SH-SY5Y (cell line): Measurements from ENCODE around the gene POLA2.

ENCODE experiments used
- GATA2 ChIP-seq: IDR thresholded peaks from 2 replicates; pipeline ENCODE4 v1.6.1; 2011; ENCODE audit warnings: mild to moderate bottlenecking, low read depth, low read length
- GATA3 ChIP-seq: IDR thresholded peaks from 2 replicates; pipeline ENCODE4 v1.6.1; 2011; ENCODE audit warnings: low read depth, mild to moderate bottlenecking, low read length, moderate library complexity

POLA2 gene

DNA sequence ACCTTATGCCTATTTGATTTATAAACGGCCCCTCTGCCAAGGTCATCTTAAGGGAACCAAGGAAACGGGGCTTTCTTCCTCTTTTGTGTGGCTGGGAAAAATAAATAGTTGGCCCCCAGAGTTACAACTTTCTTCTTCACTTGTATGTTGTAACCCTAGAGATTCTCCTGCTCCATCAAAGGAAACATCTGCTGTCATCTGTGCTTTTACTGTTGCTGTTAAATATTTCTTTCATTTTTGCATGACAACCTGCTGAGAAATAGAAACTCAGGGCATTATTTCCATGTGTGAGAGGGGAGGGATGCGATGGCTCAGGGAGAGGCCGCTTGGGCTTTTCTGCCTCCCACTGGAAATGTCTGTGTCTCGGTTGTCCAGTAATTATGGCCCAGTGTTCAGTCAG is 31.1 kb downstream of the POLA2 start:
- TF ChIP-seq GATA2 (no peak), GATA3 (no peak)

DNA sequence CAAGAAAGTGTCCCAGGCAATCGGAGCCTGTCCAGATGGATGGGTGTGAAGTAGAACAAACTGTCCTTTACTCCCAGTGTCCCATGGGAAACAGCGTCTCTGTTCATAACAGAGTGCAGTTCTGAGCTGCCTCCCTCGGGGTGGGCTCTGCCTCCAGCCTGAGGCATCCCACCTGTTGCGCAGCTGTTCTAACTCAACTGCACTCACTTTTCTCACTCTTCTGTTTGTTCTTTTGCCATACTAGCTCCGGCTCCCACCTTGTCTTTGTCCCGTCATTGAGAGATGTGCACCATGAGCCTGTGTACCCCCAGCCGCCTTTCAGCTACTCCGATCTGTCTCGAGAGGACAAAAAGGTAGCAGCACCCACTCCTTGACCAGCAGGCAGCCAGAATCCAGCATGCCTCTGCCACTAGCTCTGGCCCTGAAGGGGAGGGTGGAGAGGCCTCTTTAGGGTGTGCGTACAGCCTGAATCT is 32.2 kb downstream of the POLA2 start:
- TF ChIP-seq GATA3: no peak
- no peak for TF ChIP-seq GATA2

DNA sequence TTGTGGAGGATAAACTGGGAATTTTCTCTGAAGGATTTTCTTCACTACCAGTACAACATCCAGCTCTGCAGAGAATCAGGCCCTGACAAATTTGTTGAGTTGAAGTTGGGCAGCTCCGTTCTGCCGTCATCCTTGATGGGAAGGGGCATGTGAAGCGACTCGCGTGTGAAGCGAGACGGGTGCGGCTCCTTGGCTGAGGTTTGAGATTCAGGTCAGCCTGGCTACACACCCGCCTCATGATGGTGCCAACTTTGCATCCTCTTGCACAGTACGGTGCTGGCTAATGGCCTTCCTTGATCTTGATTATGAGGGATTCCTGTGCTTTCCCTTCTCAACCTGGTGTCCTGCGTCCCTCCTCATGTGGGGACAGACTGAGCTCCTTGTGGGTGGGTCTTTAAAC is 33.2 kb downstream of the POLA2 start:
- TF ChIP-seq GATA2 (no peak), GATA3 (no peak)

DNA sequence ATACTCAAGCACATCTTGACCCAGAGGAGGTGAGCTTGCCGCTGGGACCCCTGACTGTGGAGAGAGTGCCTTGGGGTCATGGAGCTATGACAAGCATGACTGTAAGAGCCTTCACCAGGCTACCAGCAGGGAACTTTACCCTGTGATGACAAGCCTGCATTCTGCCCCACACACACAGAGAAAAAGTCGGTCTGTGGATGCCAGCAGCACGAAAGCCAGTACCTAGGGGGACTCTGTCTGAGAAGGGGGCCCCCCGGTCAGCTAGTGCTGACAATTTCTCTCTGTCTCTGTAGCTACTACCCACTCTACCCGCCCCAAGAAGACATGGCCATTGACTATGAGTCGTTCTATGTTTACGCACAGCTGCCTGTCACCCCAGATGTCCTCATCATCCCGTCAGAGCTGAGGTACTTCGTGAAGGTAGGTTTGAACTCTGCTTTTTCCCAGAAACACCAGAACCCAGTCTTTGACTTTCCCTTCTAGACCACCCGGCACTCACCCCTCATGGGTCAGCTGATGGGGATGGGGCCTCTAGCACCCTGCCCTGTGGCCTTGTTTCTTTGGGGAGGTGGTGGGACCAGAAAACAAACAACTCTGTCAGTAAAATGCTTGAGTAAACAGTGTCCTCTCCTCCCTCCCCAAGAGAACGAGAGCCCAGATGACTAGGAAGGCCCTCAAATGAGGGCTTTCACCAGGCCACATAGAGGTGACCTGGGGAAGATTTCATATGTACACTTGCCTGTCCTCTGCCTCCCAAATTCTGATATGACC is 34.0 kb downstream of the POLA2 start:
- TF ChIP-seq GATA3 (no peak), GATA2 (no peak)

- TF ChIP-seq GATA3 (no peak), GATA2 (no peak)
Measured at GRCh38 chr11:65297026-65297672, 35.4 kb downstream of the POLA2 start.

DNA sequence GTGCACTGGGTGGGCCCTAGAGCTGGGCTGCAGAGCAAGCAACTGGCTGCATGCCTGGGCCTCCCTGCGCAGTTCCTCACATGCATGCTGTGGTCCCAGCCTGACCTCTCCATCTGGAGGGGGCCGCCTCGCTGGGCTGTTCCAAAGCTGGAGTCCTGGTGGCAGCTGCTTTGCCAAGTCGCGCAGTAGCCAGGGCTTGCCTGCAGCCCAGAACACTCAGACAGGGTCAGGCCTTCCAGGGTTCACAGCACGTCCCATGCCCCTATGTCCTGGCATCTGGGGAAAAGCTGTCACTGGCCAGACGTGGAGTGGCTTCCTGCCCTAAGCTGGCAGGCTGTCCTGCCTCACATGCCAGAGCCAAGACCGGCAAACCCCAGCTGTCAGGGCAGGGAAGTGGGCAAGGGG is 36.4 kb downstream of the POLA2 start:
- TF ChIP-seq GATA2 (no peak), GATA3 (no peak)

DNA sequence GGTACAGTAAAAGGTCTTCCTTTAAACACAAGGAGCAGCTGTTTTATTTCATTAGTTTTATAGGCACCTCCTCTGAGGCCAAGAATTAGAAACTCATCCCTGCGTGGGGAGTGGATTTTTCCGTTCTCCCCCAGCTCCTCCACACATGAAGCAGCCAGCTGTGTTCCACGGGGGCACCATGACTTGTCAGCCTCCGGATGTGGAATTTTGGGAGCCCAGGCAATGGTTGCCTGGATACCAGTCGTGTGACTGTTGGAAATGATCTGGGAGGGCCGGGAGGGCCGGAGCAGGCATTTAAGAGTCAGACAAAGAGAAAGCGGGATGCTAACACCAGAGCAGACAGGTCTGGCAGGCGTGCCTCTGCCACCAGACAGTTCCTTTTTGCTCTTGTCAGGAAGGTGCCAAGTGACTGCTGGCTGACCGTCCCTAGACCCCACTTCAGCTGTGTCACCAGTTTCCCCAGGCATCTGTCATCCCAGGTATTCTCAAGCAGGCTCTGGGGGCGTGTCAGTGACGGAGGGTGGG is 37.0 kb downstream of the POLA2 start:
- no peak for TF ChIP-seq GATA3

GRCh38 chr11:65300621-65301275 is 39.0 kb downstream of the POLA2 start:
- TF ChIP-seq GATA3: no peak
- TF ChIP-seq GATA2: no peak

DNA sequence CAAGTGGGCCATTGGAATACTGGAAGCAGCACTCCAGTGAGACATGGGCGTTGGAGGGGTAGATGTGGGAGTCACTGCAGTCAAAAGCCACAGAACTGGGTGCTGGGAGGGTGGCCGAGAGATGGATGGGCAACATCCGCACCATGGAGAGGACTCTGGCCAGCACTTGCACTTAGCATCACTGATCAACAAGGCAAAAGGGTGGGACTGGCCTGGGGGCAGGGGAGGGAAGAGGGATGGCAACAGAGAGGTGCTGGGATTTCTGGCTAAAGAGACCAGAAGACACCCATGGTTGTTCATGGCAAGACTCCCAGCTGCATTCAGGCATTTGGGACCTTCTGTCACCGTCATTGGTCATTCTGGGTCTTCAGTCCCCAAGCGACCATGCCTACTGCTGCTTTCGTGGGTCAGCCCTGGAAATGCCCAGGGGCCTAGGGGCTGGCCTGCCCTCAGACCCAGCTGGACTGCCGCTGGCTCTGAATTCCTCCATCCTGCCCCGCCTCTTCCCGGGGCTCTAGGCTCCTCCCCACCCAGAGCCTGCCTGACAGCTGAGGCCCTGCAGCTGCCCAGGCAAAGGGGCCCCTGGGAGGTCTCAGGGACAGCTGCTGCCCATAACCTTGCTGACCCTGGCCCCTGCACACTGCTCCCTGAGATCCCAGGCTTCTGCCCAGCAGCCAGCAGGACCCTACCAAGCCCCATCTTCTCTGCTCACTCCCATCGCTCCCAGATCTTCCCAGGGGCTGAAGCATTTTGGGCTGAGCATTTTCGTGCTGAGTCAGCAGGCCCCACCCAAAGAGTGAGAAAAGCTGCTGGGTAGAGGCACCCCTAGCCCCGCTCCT is 39.9 kb downstream of the POLA2 start:
- TF ChIP-seq GATA2 (no peak), GATA3 (no peak)

DNA sequence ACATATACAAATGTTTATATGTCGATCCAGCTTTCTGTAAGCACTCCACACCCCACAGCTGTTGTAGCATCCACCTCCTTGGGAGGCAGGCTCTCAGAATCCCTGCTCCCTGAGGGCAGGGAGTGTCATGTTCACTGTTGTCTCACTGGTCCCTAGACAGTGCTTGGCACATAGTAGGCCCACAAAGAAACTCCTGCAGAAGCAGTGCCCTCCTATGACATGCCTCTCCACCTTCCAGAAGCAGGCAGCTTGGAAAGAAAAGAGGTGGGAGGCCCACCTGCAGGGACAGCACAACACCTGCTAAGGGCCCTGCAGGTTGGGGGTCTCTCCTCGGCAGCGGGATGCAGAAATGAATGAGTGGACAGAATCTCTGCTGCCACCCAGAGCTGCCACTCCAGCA is 41.8 kb downstream of the POLA2 start:
- no peak for TF ChIP-seq GATA3
- no peak for TF ChIP-seq GATA2

DNA sequence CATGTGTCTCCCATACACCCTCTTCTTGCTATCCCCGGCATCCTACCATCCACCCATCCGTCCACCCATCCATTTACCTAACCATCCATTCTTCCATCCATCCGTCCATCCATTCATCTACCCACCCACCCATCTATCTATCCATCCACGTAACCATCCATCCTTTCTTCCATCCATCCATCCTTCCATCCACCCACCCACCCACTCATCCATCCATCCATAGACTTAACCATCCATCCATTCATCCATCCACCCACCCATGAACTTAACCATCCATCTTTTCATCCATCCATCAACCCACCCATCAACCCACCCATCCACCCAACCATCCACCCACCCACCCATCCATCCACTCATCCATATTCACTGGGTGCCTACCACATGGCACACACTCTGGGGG is 42.3 kb downstream of the POLA2 start:
- TF ChIP-seq GATA2 (no peak), GATA3 (no peak)

DNA sequence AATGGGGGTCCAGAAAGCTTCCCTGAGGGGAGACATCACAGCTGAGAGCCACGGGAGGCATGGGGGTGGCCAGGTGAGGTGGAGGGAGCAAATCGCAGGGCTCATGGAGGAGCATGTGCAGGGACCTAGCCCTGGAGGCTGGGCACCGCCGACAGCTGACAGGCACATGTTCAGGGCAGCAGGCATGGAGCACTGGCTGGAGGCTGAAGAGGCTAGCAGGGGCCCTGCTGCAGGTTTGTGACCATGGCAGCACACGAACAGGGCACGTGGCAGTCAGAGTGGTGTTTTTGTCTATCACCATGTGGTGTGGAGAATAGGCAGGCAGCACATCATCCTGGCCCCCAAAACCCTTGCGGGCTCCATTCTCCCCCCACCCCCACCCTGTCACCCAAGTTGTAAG is 42.9 kb downstream of the POLA2 start:
- TF ChIP-seq GATA2 (no peak), GATA3 (no peak)

DNA sequence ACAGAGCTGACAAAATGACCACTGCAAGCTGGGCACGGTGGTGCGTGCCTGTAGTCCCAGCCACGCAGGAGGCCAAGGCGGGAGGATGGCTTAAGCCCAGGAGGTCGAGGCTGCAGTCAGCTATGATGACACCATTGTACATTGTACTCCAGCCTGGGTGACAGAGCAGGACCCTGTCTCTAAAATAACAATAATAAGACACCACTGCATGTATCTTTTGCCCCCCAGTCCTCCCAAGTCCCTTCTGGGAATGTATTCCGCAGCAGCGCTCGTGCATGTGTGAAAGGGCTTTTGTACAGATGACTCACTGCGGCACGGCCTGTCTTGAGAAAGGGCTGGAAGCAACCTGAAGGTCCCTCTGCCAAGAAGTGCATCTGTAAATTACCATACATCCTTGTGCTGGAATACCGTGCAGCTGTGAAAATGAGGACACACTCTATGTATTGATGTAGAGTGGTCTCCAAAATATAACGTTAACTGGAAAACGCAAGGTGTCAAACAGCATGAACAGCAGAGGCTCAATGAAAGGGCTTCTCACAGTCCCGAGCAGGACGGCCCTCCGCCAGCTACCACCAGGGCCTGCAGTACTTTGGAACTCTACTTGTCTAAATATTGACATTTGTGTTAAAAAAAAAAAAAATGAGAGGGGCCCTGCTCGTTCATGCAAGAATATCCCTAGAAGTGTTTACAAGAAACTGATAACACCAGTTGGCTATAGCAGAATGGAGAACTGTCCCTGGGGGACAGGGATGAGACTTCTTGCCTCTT is 43.9 kb downstream of the POLA2 start:
- no peak for TF ChIP-seq GATA2
- no peak for TF ChIP-seq GATA3
